ENCODE results near the gene MXD3. TPM values are rescaled to one million over a fixed set of nuclear protein-coding genes. Genes with fewer than 3 reads are reported as not detected.

Gene MXD3
- total and polyA plus RNA-seq, 12 donors = 0.16 to 42.6 (median 3.6) TPM

DNA sequence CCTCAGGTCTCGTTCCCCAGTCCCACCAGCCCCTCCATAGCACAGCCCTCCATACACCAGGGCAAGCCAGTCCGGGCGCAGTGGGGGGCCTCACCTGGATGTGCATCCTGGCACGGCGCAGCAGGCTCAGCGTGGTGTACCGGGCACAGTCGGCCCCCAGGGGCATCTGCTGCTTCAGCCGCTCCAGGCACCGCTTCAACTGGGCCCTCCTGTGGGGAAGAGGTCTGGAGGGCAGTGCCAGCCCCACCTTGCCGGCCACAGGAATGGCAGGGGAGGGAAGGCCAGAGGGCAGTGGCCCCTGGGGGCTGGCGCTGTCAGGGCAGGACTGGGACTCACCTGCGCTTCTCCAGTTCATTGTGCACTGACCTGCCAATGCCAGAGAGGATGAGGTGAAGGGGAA is 1.4 kb downstream of the MXD3 start:
- no peak overlapping the region for H3K27ac ChIP-seq
- intact Hi-C loops (cut with DNase I) = loop anchor here in 1 of 2 donors (10.0 kb wide), 2 partner anchors 74 to 144 kb away; partner anchors contain the start of gene SLC34A1
- 80 to 94% (median 87%) methylated on average over 1 to 13 of the region's 13 CpGs for WGBS, 4 donors
- H3K36me3 ChIP-seq (replicated peaks in 1 of 2) = peaks cover 0 to 21% of the 10 kb centered on the region in 2 donors
- no peak for TF ChIP-seq POLR2A (IDR thresholded peaks at IDR 0.05)
- TF ChIP-seq, protein P1, sequence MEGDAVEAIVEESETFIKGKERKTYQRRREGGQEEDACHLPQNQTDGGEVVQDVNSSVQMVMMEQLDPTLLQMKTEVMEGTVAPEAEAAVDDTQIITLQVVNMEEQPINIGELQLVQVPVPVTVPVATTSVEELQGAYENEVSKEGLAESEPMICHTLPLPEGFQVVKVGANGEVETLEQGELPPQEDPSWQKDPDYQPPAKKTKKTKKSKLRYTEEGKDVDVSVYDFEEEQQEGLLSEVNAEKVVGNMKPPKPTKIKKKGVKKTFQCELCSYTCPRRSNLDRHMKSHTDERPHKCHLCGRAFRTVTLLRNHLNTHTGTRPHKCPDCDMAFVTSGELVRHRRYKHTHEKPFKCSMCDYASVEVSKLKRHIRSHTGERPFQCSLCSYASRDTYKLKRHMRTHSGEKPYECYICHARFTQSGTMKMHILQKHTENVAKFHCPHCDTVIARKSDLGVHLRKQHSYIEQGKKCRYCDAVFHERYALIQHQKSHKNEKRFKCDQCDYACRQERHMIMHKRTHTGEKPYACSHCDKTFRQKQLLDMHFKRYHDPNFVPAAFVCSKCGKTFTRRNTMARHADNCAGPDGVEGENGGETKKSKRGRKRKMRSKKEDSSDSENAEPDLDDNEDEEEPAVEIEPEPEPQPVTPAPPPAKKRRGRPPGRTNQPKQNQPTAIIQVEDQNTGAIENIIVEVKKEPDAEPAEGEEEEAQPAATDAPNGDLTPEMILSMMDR (IDR thresholded peaks at IDR 0.05) = no peak
- H3K4me1 ChIP-seq (replicated peaks in 1 of 2) = peaks cover 12 to 20% of the 10 kb centered on the region in 2 donors
- no peak overlapping the region for H3K4me3 ChIP-seq
- no peak for DNase-seq
- no peaks in the 10 kb centered on the region for H3K27me3 ChIP-seq
- no peaks in the 10 kb centered on the region for H3K9me3 ChIP-seq (replicated peaks in 1 of 3)

DNA sequence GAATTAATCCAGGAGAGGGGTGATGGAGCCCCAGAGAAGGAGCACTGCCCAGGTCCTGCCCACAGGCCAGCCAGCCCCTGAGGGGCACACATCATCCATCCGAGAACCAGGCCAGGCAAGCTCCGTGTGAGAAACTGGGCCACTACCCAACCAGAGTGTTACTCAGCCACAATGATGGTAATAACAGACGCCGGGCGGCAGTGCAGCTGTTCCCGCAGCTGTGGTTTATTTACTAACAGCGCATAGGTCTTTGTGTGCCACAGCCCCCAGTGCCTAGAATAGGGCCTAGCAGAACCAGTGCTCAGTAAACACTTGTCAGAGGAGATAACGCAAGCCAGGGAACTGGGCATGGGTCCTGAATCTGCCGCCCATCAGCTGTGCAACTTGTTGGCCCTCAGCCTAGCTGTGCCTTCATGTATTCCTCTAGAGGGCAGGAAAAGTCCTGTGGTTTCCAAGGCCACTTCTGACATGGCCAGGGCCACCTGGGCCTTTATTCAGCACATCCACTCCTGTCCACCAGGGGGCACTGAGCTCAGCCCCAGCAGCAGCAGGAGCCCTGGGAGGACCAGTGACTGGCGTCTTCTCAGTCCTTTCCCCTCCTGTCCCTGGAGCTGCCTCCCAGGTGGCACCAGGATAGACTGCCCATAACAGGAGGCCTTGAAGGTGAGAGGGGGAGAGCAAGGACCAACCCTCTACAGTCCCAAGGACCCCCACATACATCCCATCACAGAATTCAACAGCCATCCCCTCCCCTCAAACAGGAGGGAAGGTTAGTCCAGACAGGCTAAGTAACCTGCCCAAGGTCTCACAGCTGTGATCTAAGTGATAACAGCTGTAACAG is 2.1 kb downstream of the MXD3 start:
- Histone ChIP-seq H3K4me3 (no peak overlapping the region), H3K9me3 (replicated peaks in 1 of 3) (no peaks in the 10 kb centered on the region), H3K27me3 (no peaks in the 10 kb centered on the region), H3K36me3 (replicated peaks in 1 of 2) (peaks cover 0 to 23% of the 10 kb centered on the region in 2 donors), H3K4me1 (replicated peaks in 1 of 2) (peaks cover 18 to 28% of the 10 kb centered on the region in 2 donors), H3K27ac (no peak overlapping the region)
- intact Hi-C loops (cut with DNase I) = loop anchor here (10.0 kb wide), 3 partner anchors 75 to 175 kb away; partner anchors contain the start of genes NSD1 (in 1 of the 2) and SLC34A1 (in 1 of the 2)
- 74 to 85% (median 81%) methylated on average over 9 to 10 of the region's 10 CpGs; no CpG with 5 or more reads in 1 of the 4 donors for WGBS, 4 donors
- DNase-seq = peak in 5 of 7 donors; percentile 41 to 78 (median 50)
- no peak for TF ChIP-seq POLR2A (IDR thresholded peaks at IDR 0.05)
- TF ChIP-seq, protein P1 (IDR thresholded peaks at IDR 0.05) = peak; percentile 34 to 69 (median 54)

DNA sequence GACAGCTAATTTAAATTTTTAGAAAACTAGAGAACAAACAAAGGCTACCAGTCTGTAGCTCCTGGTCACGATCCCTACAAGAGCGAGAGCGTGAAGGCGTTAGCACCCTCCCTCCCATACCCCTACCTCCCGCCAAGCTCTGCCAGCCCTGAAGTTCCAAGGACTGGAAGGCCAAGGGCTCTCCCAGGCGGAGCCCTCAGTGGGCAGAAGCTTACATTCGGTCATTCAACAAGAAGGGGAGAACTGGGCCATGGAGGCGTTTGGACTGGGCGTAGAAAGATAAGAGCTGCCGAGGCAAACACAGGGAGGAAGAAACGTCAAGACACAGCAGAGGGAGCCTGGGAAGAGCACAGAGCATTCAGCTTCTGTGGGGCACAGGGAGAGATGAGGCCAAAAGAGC is 3.0 kb downstream of the MXD3 start:
- H3K27me3 ChIP-seq = no peaks in the 10 kb centered on the region
- peaks cover 0 to 23% of the 10 kb centered on the region in 2 donors for H3K36me3 ChIP-seq (replicated peaks in 1 of 2)
- intact Hi-C loops (cut with DNase I) = loop anchor here in 1 of 2 donors (10.0 kb wide), 1 partner anchor 174 kb away; the partner anchor contains the start of gene NSD1
- 81 to 86% (median 83%) methylated on average over 11 of the region's 11 CpGs for WGBS, 4 donors
- H3K4me1 ChIP-seq (replicated peaks in 1 of 2) = peaks cover 23 to 31% of the 10 kb centered on the region in 2 donors
- H3K9me3 ChIP-seq (replicated peaks in 1 of 3) = no peaks in the 10 kb centered on the region
- TF ChIP-seq, protein P1 (IDR thresholded peaks at IDR 0.05) = no peak
- TF ChIP-seq POLR2A (IDR thresholded peaks at IDR 0.05) = no peak
- no peak overlapping the region for H3K27ac ChIP-seq
- H3K4me3 ChIP-seq = no peak overlapping the region
- peak in 1 of 7 donors; percentile 15 for DNase-seq

All from adrenal gland (tissue), 12 donors.